Loucy (cell line): ENCODE results near the gene ZBTB21.

Experiments used
- CTCF ChIP-seq: fragments of 200-600 bp; sonication (generic); conservative IDR thresholded peaks from 2 replicates; pipeline ENCODE4 v1.5.1; 2014; ENCODE audit warnings: mild to moderate bottlenecking, antibody characterized with exemption, low read length
- EZH2phosphoT487 ChIP-seq: fragments of 200-600 bp; IDR thresholded peaks from 2 replicates; pipeline ENCODE4 v1.6.1; 2018; ENCODE audit warnings: antibody characterized with exemption, mild to moderate bottlenecking, moderate library complexity, borderline replicate concordance

- TF ChIP-seq EZH2phosphoT487 (no peak), CTCF (no peak)
These were observed 5.6 kb downstream of the ZBTB21 start for GRCh38 chr21:42004406-42005199.
